ENCODE results near the gene HERPUD1. TPM values are rescaled to one million over a fixed set of nuclear protein-coding genes. Genes with fewer than 3 reads are reported as not detected.
A peak's percentile ranks its signal among the peaks of the same experiment; 100 is the strongest.

HERPUD1 gene
- total RNA-seq, 1 experiment from 2014 or later, result 30.8 TPM

- TF ChIP-seq E2F4 (CRISPR knock-in tag; IDR thresholded peaks at IDR 0.05; ENCODE audit: borderline replicate concordance, low read depth) (no peak), AR (CRISPR knock-in tag; IDR thresholded peaks at IDR 0.05) (no peak)
These were observed 11.9 kb downstream of the HERPUD1 start (continued) for GRCh38 chr16:56943761-56944375.

GRCh38 chr16:56944954-56945839 is 13.3 kb downstream of the HERPUD1 start:
- ChIA-PET POLR2A (interaction anchor here (1.5 kb wide), 1 partner anchor 13 kb away, joined by 3 read pairs; the partner anchor contains the start of gene HERPUD1), CTCF (interaction anchor here (1.1 kb wide), 1 partner anchor 78 kb away, joined by 4 read pairs; no protein-coding TSS in a partner anchor)
- H3K9me3 Mint-ChIP-seq, result no peaks in the 10 kb centered on the region
- peaks cover 14% of the 10 kb centered on the region for H3K4me1 Mint-ChIP-seq
- no peak for DNase-seq (ENCODE audit: low spot score)
- 0 out of 2 replicates have a peak overlapping the region, but pooled peaks have one; percentile 83 for H3K27ac Mint-ChIP-seq
- H3K27me3 Mint-ChIP-seq (ENCODE audit: low read depth), result no peaks in the 10 kb centered on the region
- ATAC-seq, result no peak
- no peak for TF ChIP-seq TEAD1 (CRISPR knock-in tag; IDR thresholded peaks at IDR 0.05)
- H3K4me3 Mint-ChIP-seq, result no peak overlapping the region
- peaks cover 29% of the 10 kb centered on the region for H3K36me3 Mint-ChIP-seq

- Mint-ChIP-seq H3K27ac (no peak overlapping the region), H3K36me3 (peaks cover 25% of the 10 kb centered on the region; the same call in 1 of the 2 replicates), H3K27me3 (ENCODE audit: low read depth) (no peaks in the 10 kb centered on the region; the same call in 1 of the 2 replicates), H3K4me1 (peaks cover 14% of the 10 kb centered on the region), H3K4me3 (no peak overlapping the region), H3K9me3 (no peaks in the 10 kb centered on the region)
- TF ChIP-seq ZNF121 (CRISPR knock-in tag; IDR thresholded peaks at IDR 0.05) (no peak), ATF2 (CRISPR knock-in tag; IDR thresholded peaks at IDR 0.05; ENCODE audit: borderline replicate concordance, low read depth) (no peak), ATF1 (CRISPR knock-in tag; IDR thresholded peaks at IDR 0.05) (no peak), PRRX2 (CRISPR knock-in tag; IDR thresholded peaks at IDR 0.05) (no peak), OVOL2 (CRISPR knock-in tag; IDR thresholded peaks at IDR 0.05; ENCODE audit: borderline replicate concordance) (no peak), PREB (CRISPR knock-in tag; IDR thresholded peaks at IDR 0.05; ENCODE audit: borderline replicate concordance) (no peak)
- ATAC-seq, result no peak
- no peak for DNase-seq (ENCODE audit: low spot score)
- CTCF ChIA-PET, result interaction anchor here (1.1 kb wide), 1 partner anchor 79 kb away, joined by 4 read pairs; no protein-coding TSS in a partner anchor
- POLR2A ChIA-PET, result no interaction called here
These were observed 14.0 kb downstream of the HERPUD1 start for GRCh38 chr16:56945847-56946527.

Measured in WTC11 (cell line).